PC-9 (cell line): ENCODE results near the gene CPT1C. TPM values are rescaled to one million over a fixed set of nuclear protein-coding genes. Genes with fewer than 3 reads are reported as not detected.
A peak's percentile ranks its signal among the peaks of the same experiment; 100 is the strongest.

Source experiments
- Bru-seq: library from RNA; stranded (reverse); fragments of 400-500 nt; gene quantifications from one replicate; lab custom pipeline; 2021; lab: Mats Ljungman, UMichigan
- BruChase-seq, 2 experiments: library from RNA; stranded (reverse); fragments of 400-500 nt; gene quantifications; one replicate each; lab custom pipeline; 2021; lab: Mats Ljungman, UMichigan
- BruUV-seq: library from RNA; stranded (reverse); fragments of 400-500 nt; replicated peaks from 2 replicates; lab custom pipeline; 2021; lab: Mats Ljungman, UMichigan
- CTCF ChIA-PET: fragments of 300-600 bp; sonication (Branson Sonifier 250); formaldehyde crosslinking; loops from one replicate; lab custom pipeline; 2022; ENCODE audit warnings: antibody characterized with exemption; lab: Charles Lee
- POLR2A ChIA-PET: fragments of 300-600 bp; sonication (Branson Sonifier 250); formaldehyde crosslinking; loops from one replicate; lab custom pipeline; 2022; ENCODE audit warnings: antibody characterized with exemption; ENCODE audit not compliant: unreplicated experiment; lab: Charles Lee
- DNase-seq, 2 experiments: peaks; one replicate each; pipeline versions ENCODE4 v3.0.0 to v3.0.0-alpha.2; 2015 to 2022; ENCODE audit warnings: mixed read lengths in 1 of 2
- H2AFZ ChIP-seq: fragments of 200-600 bp; sonication (generic); 2 replicates; pipeline ENCODE4 v1.8.1; 2017; ENCODE audit warnings: antibody characterized with exemption
- H3F3A ChIP-seq: fragments of 200-600 bp; sonication (generic); 2 replicates; pipeline ENCODE4 v1.8.1; 2017; ENCODE audit warnings: antibody characterized with exemption, mild to moderate bottlenecking, low read depth; ENCODE audit not compliant: insufficient read depth
- H3K27ac ChIP-seq: fragments of 200-600 bp; sonication (generic); 2 replicates; pipeline ENCODE4 v1.6.1; 2016; ENCODE audit warnings: mixed run types
- H3K27me3 ChIP-seq: fragments of 200-600 bp; sonication (generic); 2 replicates; pipeline ENCODE4 v1.6.1; 2016; ENCODE audit warnings: low read depth, mixed run types; ENCODE audit not compliant: insufficient read depth
- H3K36me3 ChIP-seq: fragments of 200-600 bp; sonication (generic); 2 replicates; pipeline ENCODE4 v1.6.1; 2016; ENCODE audit warnings: low read depth, mixed run types
- H3K4me1 ChIP-seq: fragments of 200-600 bp; sonication (generic); replicated peaks from 2 replicates; pipeline ENCODE4 v1.6.1; 2016; ENCODE audit warnings: mixed run types; ENCODE audit not compliant: insufficient read depth
- H3K4me2 ChIP-seq: fragments of 200-600 bp; sonication (generic); 2 replicates; pipeline ENCODE4 v1.6.1; 2017; ENCODE audit warnings: mixed run types
- H3K4me3 ChIP-seq: fragments of 200-600 bp; sonication (generic); 2 replicates; pipeline ENCODE4 v1.6.1; 2016; ENCODE audit warnings: mixed run types
- H3K79me2 ChIP-seq: fragments of 200-600 bp; sonication (generic); 2 replicates; pipeline ENCODE4 v1.6.1; 2017; ENCODE audit warnings: low read depth, mixed run types
- H3K9me2 ChIP-seq: fragments of 200-600 bp; sonication (generic); 2 replicates; pipeline ENCODE4 v1.8.1; 2017; ENCODE audit warnings: mild to moderate bottlenecking; ENCODE audit not compliant: insufficient read depth
- H3K9me3 ChIP-seq: fragments of 200-600 bp; sonication (generic); 2 replicates; pipeline ENCODE4 v1.8.1; 2016; ENCODE audit warnings: low read depth; ENCODE audit not compliant: insufficient read depth
- H4K20me1 ChIP-seq: fragments of 200-600 bp; sonication (generic); 2 replicates; pipeline ENCODE4 v1.8.1; 2017; ENCODE audit not compliant: insufficient read depth
- EZH2 ChIP-seq: fragments of 200-600 bp; sonication (generic); IDR thresholded peaks from 2 replicates; pipeline ENCODE4 v1.8.0; 2017; ENCODE audit warnings: antibody characterized with exemption, low read depth
- intact Hi-C: fragments of 100-400 bp; cut with micrococcal nuclease; formaldehyde crosslinking; loops from one replicate; pipeline ENCODE4 v1.10.0; 2022; ENCODE audit not compliant: unreplicated experiment
- long read RNA-seq: library from polyadenylated mRNA; stranded (forward); transcript quantifications from one replicate; pipeline ENCODE4 v2.0.0, GENCODE V29; 2022
- total RNA-seq: library from RNA; stranded (reverse); gene quantifications from 2 replicates; pipeline ENCODE4 v1.2.3, GENCODE V29; 2021
- TF ChIP-seq, protein P1 (sequence below): fragments of 200-600 bp; sonication (generic); conservative IDR thresholded peaks from 2 replicates; pipeline ENCODE4 v1.6.1; 2017; ENCODE audit warnings: mixed run types, antibody characterized with exemption, mild to moderate bottlenecking, moderate library complexity

CPT1C gene
- total RNA-seq (1.7 and 2.1 TPM in 2 replicates), Bru-seq, nascent RNA (percentile 26 among the genes with signal in this experiment), BruChase-seq, experiment 1, labeled RNA remaining after a 2-hour chase (percentile 35 among the genes with signal in this experiment), BruChase-seq, experiment 2, labeled RNA remaining after a 6-hour chase (percentile 35 among the genes with signal in this experiment)
- long read RNA-seq, partial matches to known transcripts, result 13 of 16 reads
- long read RNA-seq, other reads (novel, unspliced or antisense), result 3 of 16 reads

DNA sequence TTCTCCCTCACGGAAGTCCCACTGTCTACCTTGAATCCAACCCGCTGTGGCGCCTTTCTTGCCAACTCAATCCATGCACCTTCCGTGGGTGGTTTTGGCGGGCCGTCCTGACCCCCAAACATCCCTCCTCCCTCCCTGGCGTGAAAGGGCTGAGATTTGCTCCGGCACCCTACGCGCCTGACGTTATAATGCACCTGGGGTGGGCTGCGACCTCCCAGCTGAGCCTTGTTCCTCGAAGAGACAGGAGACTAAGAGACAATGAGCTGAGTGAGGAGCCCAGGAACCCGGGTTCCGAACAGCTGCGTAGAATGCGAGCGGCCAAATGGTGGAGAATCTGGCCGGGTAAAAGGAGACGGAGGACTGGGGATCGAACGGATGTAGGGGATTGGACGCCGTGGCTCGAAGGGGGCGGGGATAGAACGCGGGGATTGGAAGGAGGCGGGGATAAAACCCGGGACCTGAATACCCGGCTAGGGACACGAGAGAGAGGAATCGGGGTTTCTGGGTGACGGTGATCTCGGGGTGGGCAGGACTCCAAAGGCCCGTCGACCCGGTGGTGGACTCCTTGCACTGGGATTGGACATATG is at the start of gene CPT1C:
Gene CPT1C (plus strand): TSS at position 461 of the 587 bp plus-strand sequence. CDS start 1,137 bp downstream, outside the sequence.
- ChIA-PET POLR2A (no interaction called here), CTCF (no interaction called here)
- Histone ChIP-seq H3K9me2 (no peaks in the 10 kb centered on the region), H3K4me3 (no peak within 1 kb of the TSS), H2AFZ (no peak within 1 kb of the TSS), H3K27me3 (no peaks in the 10 kb centered on the region), H3K4me2 (no peak within 1 kb of the TSS), H3K79me2 (no peaks in the 10 kb centered on the region), H3F3A (peaks cover 39% of the 10 kb centered on the region; the same call in 1 of the 2 replicates), H3K9me3 (no peaks in the 10 kb centered on the region), H3K36me3 (peaks cover 6% of the 10 kb centered on the region; the same call in 1 of the 2 replicates), H3K27ac (no peak within 1 kb of the TSS), H3K4me1 (no peaks in the 10 kb centered on the region), H4K20me1 (peaks cover 43% of the 10 kb centered on the region)
- DNase-seq, result no peak
- no peak for TF ChIP-seq EZH2
- TF ChIP-seq, protein P1, sequence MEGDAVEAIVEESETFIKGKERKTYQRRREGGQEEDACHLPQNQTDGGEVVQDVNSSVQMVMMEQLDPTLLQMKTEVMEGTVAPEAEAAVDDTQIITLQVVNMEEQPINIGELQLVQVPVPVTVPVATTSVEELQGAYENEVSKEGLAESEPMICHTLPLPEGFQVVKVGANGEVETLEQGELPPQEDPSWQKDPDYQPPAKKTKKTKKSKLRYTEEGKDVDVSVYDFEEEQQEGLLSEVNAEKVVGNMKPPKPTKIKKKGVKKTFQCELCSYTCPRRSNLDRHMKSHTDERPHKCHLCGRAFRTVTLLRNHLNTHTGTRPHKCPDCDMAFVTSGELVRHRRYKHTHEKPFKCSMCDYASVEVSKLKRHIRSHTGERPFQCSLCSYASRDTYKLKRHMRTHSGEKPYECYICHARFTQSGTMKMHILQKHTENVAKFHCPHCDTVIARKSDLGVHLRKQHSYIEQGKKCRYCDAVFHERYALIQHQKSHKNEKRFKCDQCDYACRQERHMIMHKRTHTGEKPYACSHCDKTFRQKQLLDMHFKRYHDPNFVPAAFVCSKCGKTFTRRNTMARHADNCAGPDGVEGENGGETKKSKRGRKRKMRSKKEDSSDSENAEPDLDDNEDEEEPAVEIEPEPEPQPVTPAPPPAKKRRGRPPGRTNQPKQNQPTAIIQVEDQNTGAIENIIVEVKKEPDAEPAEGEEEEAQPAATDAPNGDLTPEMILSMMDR, result no peak
- no TSS peak for BruUV-seq
- intact Hi-C loops, result no loop called here

DNA sequence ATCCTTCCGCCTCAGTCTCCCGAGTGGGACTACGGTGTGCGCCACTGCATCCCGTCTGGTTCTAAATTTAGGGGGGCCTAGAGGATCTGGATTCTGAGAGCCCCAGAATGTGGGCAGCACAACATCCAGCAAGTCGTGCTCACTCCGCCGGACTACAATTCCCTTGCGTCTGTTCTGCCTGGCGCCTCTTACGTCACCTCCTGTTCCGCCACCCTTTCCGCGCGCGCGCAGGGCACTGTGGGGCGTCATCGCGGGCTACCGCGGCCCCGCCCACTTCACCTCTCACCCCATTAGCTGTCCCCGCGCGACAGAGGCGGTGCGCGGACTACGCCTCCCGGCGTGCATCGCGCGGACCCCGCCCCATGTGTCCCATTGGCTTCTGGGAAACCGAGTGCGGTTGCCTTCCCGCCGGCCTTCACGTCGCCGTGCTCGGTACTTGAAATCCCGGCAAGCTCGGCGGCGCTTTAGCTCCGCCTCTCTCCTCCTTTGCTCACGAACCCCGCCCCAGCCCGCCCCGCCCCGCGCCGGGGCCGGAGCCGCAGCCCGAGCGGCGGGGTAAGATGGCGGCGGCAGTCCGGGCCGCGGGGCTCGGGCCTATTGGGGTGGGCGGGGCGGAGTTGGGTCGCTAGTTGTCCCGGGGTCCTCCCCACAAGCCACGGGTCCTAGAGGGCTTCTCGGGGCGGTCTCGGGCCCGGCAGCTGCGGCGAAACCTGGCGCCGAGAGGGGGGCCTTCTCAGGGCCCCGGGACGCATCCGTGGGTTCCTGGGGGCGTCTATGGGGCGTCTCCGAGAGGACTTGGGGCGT is 49.0 kb upstream of the CPT1C start, which contains the start of gene SCAF1:
Gene SCAF1 (plus strand): TSS at position 522 of the 804 bp plus-strand sequence. CDS start 2,818 bp downstream, outside the sequence.
- BruUV-seq, result no TSS peak
- CTCF ChIA-PET, result interaction anchor here (0.6 to 1.1 kb wide), 2 partner anchors 66 to 72 kb away, joined by 3 read pairs; no protein-coding TSS in a partner anchor
- H2AFZ ChIP-seq, result peak within 1 kb of the TSS; percentile 84
- peaks cover 11% of the 10 kb centered on the region for H3K36me3 ChIP-seq
- peak within 1 kb of the TSS; percentile 99 for H3K4me2 ChIP-seq
- peak within 1 kb of the TSS; percentile 100 for H3K27ac ChIP-seq
- peaks cover 21% of the 10 kb centered on the region for H4K20me1 ChIP-seq
- H3K79me2 ChIP-seq, result peaks cover 52% of the 10 kb centered on the region
- H3K9me3 ChIP-seq, result no peaks in the 10 kb centered on the region
- peaks cover 37% of the 10 kb centered on the region for H3K4me1 ChIP-seq
- DNase-seq, result peak; percentile 96 to 100
- H3K4me3 ChIP-seq, result peak within 1 kb of the TSS; percentile 97
- POLR2A ChIA-PET, result interaction anchor here (0.5 to 2.4 kb wide), 17 partner anchors 16 to 1255 kb away, joined by 3 to 25 read pairs (median 5); partner anchors contain the start of genes IRF3 and NOSIP
- intact Hi-C loops, result loop anchor here (1.0 to 10.0 kb wide), 7 partner anchors 22 to 770 kb away; partner anchors contain the start of genes AKT1S1, ALDH16A1, GYS1 and NOSIP
- peaks cover 15% of the 10 kb centered on the region for H3F3A ChIP-seq
- no peak for TF ChIP-seq EZH2
- TF ChIP-seq, protein P1, result no peak
- H3K9me2 ChIP-seq, result no peaks in the 10 kb centered on the region
- no peaks in the 10 kb centered on the region for H3K27me3 ChIP-seq
